ENCODE results near the gene RALGPS1. TPM values are rescaled to one million over a fixed set of nuclear protein-coding genes. Genes with fewer than 3 reads are reported as not detected.

Gene RALGPS1
- total and polyA plus RNA-seq, 2 of the 13 experiments (the other 11 are each of a cell fraction or from before 2014, with no cell fraction given) = 3.7 to 6.5 TPM

DNA sequence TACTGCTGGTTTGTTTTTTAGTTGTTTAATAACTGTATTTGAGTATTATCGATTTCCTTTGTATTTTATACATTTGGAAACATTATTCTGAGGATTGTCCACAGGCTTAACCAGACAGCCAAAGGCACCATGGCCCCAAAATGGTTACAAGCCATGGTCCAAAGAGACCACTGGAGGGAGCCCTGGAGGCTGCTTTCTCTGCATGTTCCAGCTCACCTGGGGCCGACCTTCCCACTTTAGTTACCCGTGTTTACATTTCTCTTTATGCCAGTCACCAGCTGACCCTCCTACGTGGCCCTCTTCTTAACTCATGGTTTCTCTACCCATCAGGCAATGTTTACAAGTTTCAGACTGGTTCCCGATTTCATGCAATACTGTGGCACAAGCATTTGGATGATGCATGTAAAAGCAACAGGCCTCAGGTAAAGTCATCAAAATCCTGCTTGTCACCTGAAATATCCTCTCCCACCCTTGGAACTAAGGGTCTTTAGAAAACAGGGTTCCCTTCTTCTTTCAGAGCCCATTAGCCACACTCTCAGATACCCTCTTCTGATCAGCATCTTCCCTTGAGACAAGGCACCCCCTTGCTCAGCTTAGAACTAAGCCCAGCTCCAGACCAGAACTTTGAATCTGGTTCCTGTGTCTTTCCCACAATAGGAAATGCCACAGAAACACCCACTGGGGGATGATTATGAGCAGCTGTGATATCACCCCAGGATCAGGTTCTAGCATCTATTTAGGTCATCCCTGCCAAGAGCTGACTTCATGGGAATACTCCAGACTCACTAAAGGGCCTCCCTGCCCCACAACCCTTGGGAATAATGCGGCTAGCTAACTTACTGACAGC lies 300.1 kb downstream of the RALGPS1 start (continued):
- TF ChIP-seq, protein P1, sequence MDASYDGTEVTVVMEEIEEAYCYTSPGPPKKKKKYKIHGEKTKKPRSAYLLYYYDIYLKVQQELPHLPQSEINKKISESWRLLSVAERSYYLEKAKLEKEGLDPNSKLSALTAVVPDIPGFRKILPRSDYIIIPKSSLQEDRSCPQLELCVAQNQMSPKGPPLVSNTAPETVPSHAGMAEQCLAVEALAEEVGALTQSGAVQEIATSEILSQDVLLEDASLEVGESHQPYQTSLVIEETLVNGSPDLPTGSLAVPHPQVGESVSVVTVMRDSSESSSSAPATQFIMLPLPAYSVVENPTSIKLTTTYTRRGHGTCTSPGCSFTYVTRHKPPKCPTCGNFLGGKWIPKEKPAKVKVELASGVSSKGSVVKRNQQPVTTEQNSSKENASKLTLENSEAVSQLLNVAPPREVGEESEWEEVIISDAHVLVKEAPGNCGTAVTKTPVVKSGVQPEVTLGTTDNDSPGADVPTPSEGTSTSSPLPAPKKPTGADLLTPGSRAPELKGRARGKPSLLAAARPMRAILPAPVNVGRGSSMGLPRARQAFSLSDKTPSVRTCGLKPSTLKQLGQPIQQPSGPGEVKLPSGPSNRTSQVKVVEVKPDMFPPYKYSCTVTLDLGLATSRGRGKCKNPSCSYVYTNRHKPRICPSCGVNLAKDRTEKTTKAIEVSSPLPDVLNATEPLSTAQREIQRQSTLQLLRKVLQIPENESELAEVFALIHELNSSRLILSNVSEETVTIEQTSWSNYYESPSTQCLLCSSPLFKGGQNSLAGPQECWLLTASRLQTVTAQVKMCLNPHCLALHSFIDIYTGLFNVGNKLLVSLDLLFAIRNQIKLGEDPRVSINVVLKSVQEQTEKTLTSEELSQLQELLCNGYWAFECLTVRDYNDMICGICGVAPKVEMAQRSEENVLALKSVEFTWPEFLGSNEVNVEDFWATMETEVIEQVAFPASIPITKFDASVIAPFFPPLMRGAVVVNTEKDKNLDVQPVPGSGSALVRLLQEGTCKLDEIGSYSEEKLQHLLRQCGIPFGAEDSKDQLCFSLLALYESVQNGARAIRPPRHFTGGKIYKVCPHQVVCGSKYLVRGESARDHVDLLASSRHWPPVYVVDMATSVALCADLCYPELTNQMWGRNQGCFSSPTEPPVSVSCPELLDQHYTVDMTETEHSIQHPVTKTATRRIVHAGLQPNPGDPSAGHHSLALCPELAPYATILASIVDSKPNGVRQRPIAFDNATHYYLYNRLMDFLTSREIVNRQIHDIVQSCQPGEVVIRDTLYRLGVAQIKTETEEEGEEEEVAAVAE (CRISPR knock-in tag; IDR thresholded peaks at IDR 0.05; ENCODE audit: borderline replicate concordance) = no peak
- TF ChIP-seq SKI (IDR thresholded peaks at IDR 0.05; ENCODE audit: partially characterized antibody) (no peak), ZHX2 (IDR thresholded peaks at IDR 0.05; ENCODE audit: low read depth) (no peak), ZHX2 (CRISPR knock-in tag; IDR thresholded peaks at IDR 0.05; ENCODE audit: borderline replicate concordance) (no peak), SMAD3 (CRISPR knock-in tag; IDR thresholded peaks at IDR 0.05) (no peak), ZBTB46 (CRISPR knock-in tag; IDR thresholded peaks at IDR 0.05; ENCODE audit: borderline replicate concordance) (no peak), ZNF335 (CRISPR knock-in tag; IDR thresholded peaks at IDR 0.05) (0 out of 2 replicates have a peak, but pooled peaks have one; percentile 23), ZBTB20 (CRISPR knock-in tag; IDR thresholded peaks at IDR 0.05; ENCODE audit: borderline replicate concordance, low read depth) (no peak), PAWR (CRISPR knock-in tag; IDR thresholded peaks at IDR 0.05; ENCODE audit: borderline replicate concordance) (no peak), ZNF605 (CRISPR knock-in tag; IDR thresholded peaks at IDR 0.05) (no peak), KDM6A (CRISPR knock-in tag; IDR thresholded peaks at IDR 0.05; ENCODE audit: low read depth) (no peak), ZNF790 (CRISPR knock-in tag; IDR thresholded peaks at IDR 0.05; ENCODE audit: borderline replicate concordance) (no peak), ZNF816 (CRISPR knock-in tag; IDR thresholded peaks at IDR 0.05; ENCODE audit: borderline replicate concordance) (no peak), FOXA1 (IDR thresholded peaks at IDR 0.05) (no peak), FOXA1 (CRISPR knock-in tag; IDR thresholded peaks at IDR 0.05) (peak; percentile 86), RELA (CRISPR knock-in tag; IDR thresholded peaks at IDR 0.05) (no peak)

Data from HepG2 (cell line).